Measurements from ENCODE around the gene CCDC61. TPM values are rescaled to one million over a fixed set of nuclear protein-coding genes. Genes with fewer than 3 reads are reported as not detected.

The CCDC61 gene
- total RNA-seq, 4 donors from 2014 or later, result 2.3 to 4.9 (median 3.4) TPM

GRCh38 chr19:46043519-46043918 is 48.3 kb downstream of the CCDC61 start:
- in situ Hi-C loops (cut with MboI; ENCODE audit: low sequenced_read_pairs in 4 of 4), result no loop called here
- Histone ChIP-seq H3K27me3 (peaks cover 14 to 19% (median 18%) of the 10 kb centered on the region in 3 donors), H3K36me3 (no peaks in the 10 kb centered on the region), H3K27ac (no peak overlapping the region), H3K4me1 (no peaks in the 10 kb centered on the region), H3K4me3 (no peak overlapping the region), H3K9me3 (no peaks in the 10 kb centered on the region)
- intact Hi-C loops (cut with DNase I; ENCODE audit: low total_unique reads), result no loop called here
- no peak for DNase-seq
- ATAC-seq, result no peak
- no peak for TF ChIP-seq CTCF (IDR thresholded peaks at IDR 0.05 in 4 of 5, conservative IDR thresholded peaks at IDR 0.05 in 1 of 5)
- no peak for TF ChIP-seq POLR2A (IDR thresholded peaks at IDR 0.05)

GRCh38 chr19:46049597-46049996 is 54.3 kb downstream of the CCDC61 start:
- H3K27ac ChIP-seq, result no peak overlapping the region
- ATAC-seq (no peak), DNase-seq (no peak)
- intact Hi-C loops (cut with DNase I; ENCODE audit: low total_unique reads) (no loop called here), in situ Hi-C loops (cut with MboI; ENCODE audit: low sequenced_read_pairs in 4 of 4) (no loop called here)
- H3K4me3 ChIP-seq, result no peak overlapping the region
- no peaks in the 10 kb centered on the region for H3K9me3 ChIP-seq
- TF ChIP-seq POLR2A (IDR thresholded peaks at IDR 0.05) (no peak), CTCF (IDR thresholded peaks at IDR 0.05 in 4 of 5, conservative IDR thresholded peaks at IDR 0.05 in 1 of 5) (no peak)
- H3K27me3 ChIP-seq, result peaks cover 0 to 15% (median 3%) of the 10 kb centered on the region in 3 donors
- no peaks in the 10 kb centered on the region for H3K36me3 ChIP-seq
- no peaks in the 10 kb centered on the region for H3K4me1 ChIP-seq

GRCh38 chr19:46052896-46053295 is 57.6 kb downstream of the CCDC61 start:
- no peaks in the 10 kb centered on the region for H3K4me1 ChIP-seq
- ATAC-seq, result no peak
- H3K27ac ChIP-seq, result no peak overlapping the region
- intact Hi-C loops (cut with DNase I; ENCODE audit: low total_unique reads), result no loop called here
- TF ChIP-seq POLR2A (IDR thresholded peaks at IDR 0.05) (no peak), CTCF (IDR thresholded peaks at IDR 0.05 in 4 of 5, conservative IDR thresholded peaks at IDR 0.05 in 1 of 5) (no peak)
- in situ Hi-C loops (cut with MboI; ENCODE audit: low sequenced_read_pairs in 4 of 4), result no loop called here
- no peaks in the 10 kb centered on the region for H3K36me3 ChIP-seq
- no peak for DNase-seq
- no peaks in the 10 kb centered on the region for H3K9me3 ChIP-seq
- H3K27me3 ChIP-seq, result peaks cover 0 to 16% (median 6%) of the 10 kb centered on the region in 3 donors
- no peak overlapping the region for H3K4me3 ChIP-seq

- in situ Hi-C loops (cut with MboI; ENCODE audit: low sequenced_read_pairs in 4 of 4), result no loop called here
- H3K36me3 ChIP-seq, result no peaks in the 10 kb centered on the region
- no peak for TF ChIP-seq CTCF (IDR thresholded peaks at IDR 0.05 in 4 of 5, conservative IDR thresholded peaks at IDR 0.05 in 1 of 5)
- no peak for TF ChIP-seq POLR2A (IDR thresholded peaks at IDR 0.05)
- H3K4me1 ChIP-seq, result no peaks in the 10 kb centered on the region
- no peak overlapping the region for H3K27ac ChIP-seq
- intact Hi-C loops (cut with DNase I; ENCODE audit: low total_unique reads), result no loop called here
- ATAC-seq (no peak), DNase-seq (no peak)
- no peak overlapping the region for H3K4me3 ChIP-seq
- no peaks in the 10 kb centered on the region for H3K9me3 ChIP-seq
- peaks cover 0 to 11% (median 6%) of the 10 kb centered on the region in 3 donors for H3K27me3 ChIP-seq
Measured at GRCh38 chr19:46056536-46056935, 61.3 kb downstream of the CCDC61 start.

- intact Hi-C loops (cut with DNase I; ENCODE audit: low total_unique reads), result no loop called here
- ATAC-seq (no peak), DNase-seq (no peak)
- Histone ChIP-seq H3K9me3 (no peaks in the 10 kb centered on the region), H3K4me1 (no peaks in the 10 kb centered on the region), H3K27me3 (peaks cover 0 to 8% (median 6%) of the 10 kb centered on the region in 3 donors), H3K4me3 (no peak overlapping the region), H3K27ac (no peak overlapping the region), H3K36me3 (no peaks in the 10 kb centered on the region)
- TF ChIP-seq POLR2A (IDR thresholded peaks at IDR 0.05) (no peak), CTCF (IDR thresholded peaks at IDR 0.05 in 4 of 5, conservative IDR thresholded peaks at IDR 0.05 in 1 of 5) (no peak)
- in situ Hi-C loops (cut with MboI; ENCODE audit: low sequenced_read_pairs in 4 of 4), result no loop called here
Measured at GRCh38 chr19:46058778-46059177, 63.5 kb downstream of the CCDC61 start.

Measured in gastrocnemius medialis (tissue), 4 donors.